NCI-H82 (cell line): ENCODE results near the gene BMP6.

Experiments
- DNase-seq: peaks from one replicate; lab custom pipeline; 2025; lab: John Stamatoyannopoulos, UW

Gene BMP6

GRCh38 chr6:7904654-7905319 is 178.9 kb downstream of the BMP6 start:
- no peak for DNase-seq

- DNase-seq = no peak
These were observed 179.5 kb downstream of the BMP6 start for GRCh38 chr6:7905416-7905815.

GRCh38 chr6:7906741-7907140 is 180.8 kb downstream of the BMP6 start:
- no peak for DNase-seq

- no peak for DNase-seq
These were observed 181.3 kb downstream of the BMP6 start for GRCh38 chr6:7907159-7907558.

GRCh38 chr6:7909323-7910276 is 183.7 kb downstream of the BMP6 start:
- DNase-seq = peak; percentile 66

GRCh38 chr6:7910298-7910653 is 184.4 kb downstream of the BMP6 start:
- DNase-seq = no peak

GRCh38 chr6:7910654-7911344 is 184.9 kb downstream of the BMP6 start, which contains the start of gene TXNDC5:
Gene TXNDC5 (minus strand): TSS chr6:7910788. CDS start chr6:7910776, 12 bp downstream.
- DNase-seq = peak; percentile 83

GRCh38 chr6:7911345-7911725 is 185.4 kb downstream of the BMP6 start:
- peak; percentile 44 for DNase-seq

GRCh38 chr6:7912024-7912423 is 186.1 kb downstream of the BMP6 start:
- DNase-seq = no peak

GRCh38 chr6:7912736-7913517 is 187.0 kb downstream of the BMP6 start:
- no peak for DNase-seq

GRCh38 chr6:7914311-7914710 is 188.4 kb downstream of the BMP6 start:
- no peak for DNase-seq

- no peak for DNase-seq
These were observed 189.3 kb downstream of the BMP6 start for GRCh38 chr6:7914991-7915789.

GRCh38 chr6:7916959-7917358 is 191.1 kb downstream of the BMP6 start:
- DNase-seq = no peak

GRCh38 chr6:7917729-7918128 is 191.8 kb downstream of the BMP6 start:
- DNase-seq = no peak

- no peak for DNase-seq
These were observed 192.5 kb downstream of the BMP6 start for GRCh38 chr6:7918403-7918802.

- DNase-seq = no peak
These were observed 194.0 kb downstream of the BMP6 start for GRCh38 chr6:7919871-7920270.

- DNase-seq = no peak
These were observed 194.5 kb downstream of the BMP6 start for GRCh38 chr6:7920425-7920824.

GRCh38 chr6:7921046-7921445 is 195.1 kb downstream of the BMP6 start:
- no peak for DNase-seq

- no peak for DNase-seq
These were observed 195.8 kb downstream of the BMP6 start for GRCh38 chr6:7921632-7922092.

- DNase-seq = no peak
These were observed 196.7 kb downstream of the BMP6 start for GRCh38 chr6:7922596-7922995.

GRCh38 chr6:7924867-7925266 is 199.0 kb downstream of the BMP6 start:
- DNase-seq = no peak
